ENCODE measurements around the gene CPNE5.

CPNE5 gene

DNA sequence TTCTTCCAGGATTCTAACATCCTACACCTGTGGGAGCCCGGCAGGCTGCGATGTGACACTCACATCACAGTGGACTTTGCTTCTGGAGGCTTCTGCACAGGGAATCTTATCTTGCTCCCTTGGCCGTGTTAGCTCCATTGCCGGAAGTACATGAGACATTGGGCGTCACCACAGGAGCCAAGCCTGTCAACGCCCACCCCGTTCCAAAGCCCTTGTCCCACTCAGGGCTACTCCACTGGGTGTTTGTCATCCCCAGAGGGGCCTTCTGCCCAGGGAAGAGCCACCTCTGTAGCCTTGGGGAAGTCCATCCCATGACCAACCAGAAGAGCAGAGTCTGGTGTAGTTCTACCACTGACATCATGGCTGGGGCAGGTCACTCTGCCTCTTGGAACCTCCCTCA is 139.9 kb downstream of the CPNE5 start:
- Histone ChIP-seq H3K4me2 (ENCODE audit: low read length) (no peak overlapping the region), H3K4me1 (ENCODE audit: low read length) (peaks cover 29% of the 10 kb centered on the region), H3K36me3 (replicated peaks; ENCODE audit: low read depth, low read length) (no peaks in the 10 kb centered on the region), H3K9me3 (ENCODE audit: insufficient read depth, low read length) (no peaks in the 10 kb centered on the region), H3K9ac (ENCODE audit: low read length) (no peak overlapping the region), H3K27me3 (ENCODE audit: low read depth, low read length) (no peaks in the 10 kb centered on the region), H3K4me3 (ENCODE audit: low read length) (no peak overlapping the region), H3K27ac (ENCODE audit: low read length) (no peak overlapping the region), H3K79me2 (ENCODE audit: low read length) (no peaks in the 10 kb centered on the region), H4K20me1 (ENCODE audit: insufficient read depth, low read length) (no peaks in the 10 kb centered on the region), H2AFZ (ENCODE audit: low read depth, low read length) (no peak overlapping the region)
- TF ChIP-seq, protein P1, sequence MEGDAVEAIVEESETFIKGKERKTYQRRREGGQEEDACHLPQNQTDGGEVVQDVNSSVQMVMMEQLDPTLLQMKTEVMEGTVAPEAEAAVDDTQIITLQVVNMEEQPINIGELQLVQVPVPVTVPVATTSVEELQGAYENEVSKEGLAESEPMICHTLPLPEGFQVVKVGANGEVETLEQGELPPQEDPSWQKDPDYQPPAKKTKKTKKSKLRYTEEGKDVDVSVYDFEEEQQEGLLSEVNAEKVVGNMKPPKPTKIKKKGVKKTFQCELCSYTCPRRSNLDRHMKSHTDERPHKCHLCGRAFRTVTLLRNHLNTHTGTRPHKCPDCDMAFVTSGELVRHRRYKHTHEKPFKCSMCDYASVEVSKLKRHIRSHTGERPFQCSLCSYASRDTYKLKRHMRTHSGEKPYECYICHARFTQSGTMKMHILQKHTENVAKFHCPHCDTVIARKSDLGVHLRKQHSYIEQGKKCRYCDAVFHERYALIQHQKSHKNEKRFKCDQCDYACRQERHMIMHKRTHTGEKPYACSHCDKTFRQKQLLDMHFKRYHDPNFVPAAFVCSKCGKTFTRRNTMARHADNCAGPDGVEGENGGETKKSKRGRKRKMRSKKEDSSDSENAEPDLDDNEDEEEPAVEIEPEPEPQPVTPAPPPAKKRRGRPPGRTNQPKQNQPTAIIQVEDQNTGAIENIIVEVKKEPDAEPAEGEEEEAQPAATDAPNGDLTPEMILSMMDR (IDR thresholded peaks at IDR 0.05; ENCODE audit: low read depth, low read length) = no peak
- no peak for TF ChIP-seq EZH2phosphoT487 (IDR thresholded peaks at IDR 0.05; ENCODE audit: low read depth)

DNA sequence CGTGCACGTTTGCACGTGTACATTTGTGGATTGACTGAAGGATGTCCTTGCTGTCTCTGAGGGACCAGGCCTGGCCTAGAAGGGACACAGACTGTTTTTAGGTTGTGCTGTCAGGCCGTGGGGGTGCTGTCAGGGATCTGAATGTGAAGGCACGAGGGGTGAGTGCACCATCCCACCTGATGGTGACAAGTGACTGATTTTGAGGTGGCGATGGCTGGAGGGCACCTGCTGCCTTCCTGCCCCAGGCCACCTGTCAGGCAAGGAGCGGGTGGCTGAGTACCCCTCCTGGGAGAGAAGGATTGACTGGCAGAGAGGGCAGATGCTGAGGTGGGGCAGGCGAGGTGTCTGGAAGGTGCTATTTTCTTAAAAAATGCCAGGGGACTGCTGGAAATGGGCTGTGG is 140.4 kb downstream of the CPNE5 start:
- Histone ChIP-seq H3K27ac (ENCODE audit: low read length) (no peak overlapping the region), H2AFZ (ENCODE audit: low read depth, low read length) (no peak overlapping the region), H3K4me2 (ENCODE audit: low read length) (no peak overlapping the region), H3K4me1 (ENCODE audit: low read length) (peaks cover 29% of the 10 kb centered on the region), H3K36me3 (replicated peaks; ENCODE audit: low read depth, low read length) (no peaks in the 10 kb centered on the region), H3K9me3 (ENCODE audit: insufficient read depth, low read length) (no peaks in the 10 kb centered on the region), H4K20me1 (ENCODE audit: insufficient read depth, low read length) (no peaks in the 10 kb centered on the region), H3K79me2 (ENCODE audit: low read length) (no peaks in the 10 kb centered on the region), H3K27me3 (ENCODE audit: low read depth, low read length) (no peaks in the 10 kb centered on the region), H3K4me3 (ENCODE audit: low read length) (no peak overlapping the region), H3K9ac (ENCODE audit: low read length) (no peak overlapping the region)
- TF ChIP-seq, protein P1 (IDR thresholded peaks at IDR 0.05; ENCODE audit: low read depth, low read length) = no peak
- TF ChIP-seq EZH2phosphoT487 (IDR thresholded peaks at IDR 0.05; ENCODE audit: low read depth) = no peak

DNA sequence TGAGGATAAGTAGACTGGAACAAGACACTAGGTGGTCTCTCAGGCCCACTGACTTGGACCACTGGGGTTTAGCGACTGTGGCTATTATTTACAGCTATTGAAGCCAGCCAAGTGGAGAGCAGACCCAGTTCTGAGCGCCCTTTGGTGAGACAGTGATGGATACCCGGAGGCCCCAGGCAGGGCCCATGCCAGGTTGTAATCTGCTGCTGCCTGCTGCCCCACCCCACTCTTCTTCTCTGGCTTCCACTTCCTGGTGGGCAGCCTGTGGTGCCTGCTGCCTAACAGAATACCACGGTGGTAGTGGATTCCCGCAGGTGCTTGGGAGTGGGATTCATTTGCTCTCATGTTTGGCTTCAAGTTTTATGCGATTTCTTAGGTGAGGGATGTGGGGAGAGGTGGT is 141.0 kb downstream of the CPNE5 start:
- Histone ChIP-seq H4K20me1 (ENCODE audit: insufficient read depth, low read length) (no peaks in the 10 kb centered on the region), H3K4me3 (ENCODE audit: low read length) (no peak overlapping the region), H3K9me3 (ENCODE audit: insufficient read depth, low read length) (no peaks in the 10 kb centered on the region), H3K4me2 (ENCODE audit: low read length) (no peak overlapping the region), H3K9ac (ENCODE audit: low read length) (no peak overlapping the region), H3K36me3 (replicated peaks; ENCODE audit: low read depth, low read length) (no peaks in the 10 kb centered on the region), H3K79me2 (ENCODE audit: low read length) (no peaks in the 10 kb centered on the region), H3K4me1 (ENCODE audit: low read length) (peaks cover 29% of the 10 kb centered on the region), H2AFZ (ENCODE audit: low read depth, low read length) (no peak overlapping the region), H3K27me3 (ENCODE audit: low read depth, low read length) (no peaks in the 10 kb centered on the region), H3K27ac (ENCODE audit: low read length) (no peak overlapping the region)
- TF ChIP-seq EZH2phosphoT487 (IDR thresholded peaks at IDR 0.05; ENCODE audit: low read depth) = no peak
- TF ChIP-seq, protein P1 (IDR thresholded peaks at IDR 0.05; ENCODE audit: low read depth, low read length) = no peak

DNA sequence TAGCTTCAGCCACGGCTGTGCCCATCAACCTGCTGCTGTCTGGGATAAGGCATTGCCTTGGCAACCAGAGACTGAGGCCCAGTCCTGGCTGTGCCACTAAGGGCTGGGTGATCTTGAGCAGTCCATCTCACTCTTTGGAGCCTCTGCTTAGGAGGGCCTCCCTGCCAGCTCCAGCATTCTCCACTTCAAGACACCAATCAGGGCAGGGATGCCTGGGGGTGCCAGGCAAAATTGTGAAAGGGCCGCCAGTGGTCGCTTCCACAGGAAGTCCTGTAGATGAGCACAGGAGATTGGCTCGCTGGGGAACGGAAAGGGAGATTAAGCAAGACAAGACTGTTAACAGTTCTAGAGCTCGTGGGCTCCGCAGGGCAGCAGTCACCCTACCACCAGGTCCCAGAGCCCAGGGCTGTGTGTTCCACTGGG is 141.8 kb downstream of the CPNE5 start, which contains the start of gene RAB44:
Gene RAB44, plus strand, starts transcription at position 346 of the 423 bp plus-strand sequence. CDS start 6,410 bp downstream, outside the sequence.
- Histone ChIP-seq H3K4me3 (ENCODE audit: low read length) (no peak within 1 kb of the TSS), H3K27me3 (ENCODE audit: low read depth, low read length) (no peaks in the 10 kb centered on the region), H3K27ac (ENCODE audit: low read length) (no peak within 1 kb of the TSS), H3K79me2 (ENCODE audit: low read length) (no peaks in the 10 kb centered on the region), H3K4me1 (ENCODE audit: low read length) (peaks cover 34% of the 10 kb centered on the region), H3K4me2 (ENCODE audit: low read length) (no peak within 1 kb of the TSS), H3K36me3 (replicated peaks; ENCODE audit: low read depth, low read length) (no peaks in the 10 kb centered on the region), H4K20me1 (ENCODE audit: insufficient read depth, low read length) (no peaks in the 10 kb centered on the region), H3K9ac (ENCODE audit: low read length) (no peak within 1 kb of the TSS), H2AFZ (ENCODE audit: low read depth, low read length) (no peak within 1 kb of the TSS), H3K9me3 (ENCODE audit: insufficient read depth, low read length) (no peaks in the 10 kb centered on the region)
- TF ChIP-seq, protein P1 (IDR thresholded peaks at IDR 0.05; ENCODE audit: low read depth, low read length) = no peak
- TF ChIP-seq EZH2phosphoT487 (IDR thresholded peaks at IDR 0.05; ENCODE audit: low read depth) = no peak

Measured in OCI-LY3 (cell line).